ENCODE data around the gene OPN3.

DNA sequence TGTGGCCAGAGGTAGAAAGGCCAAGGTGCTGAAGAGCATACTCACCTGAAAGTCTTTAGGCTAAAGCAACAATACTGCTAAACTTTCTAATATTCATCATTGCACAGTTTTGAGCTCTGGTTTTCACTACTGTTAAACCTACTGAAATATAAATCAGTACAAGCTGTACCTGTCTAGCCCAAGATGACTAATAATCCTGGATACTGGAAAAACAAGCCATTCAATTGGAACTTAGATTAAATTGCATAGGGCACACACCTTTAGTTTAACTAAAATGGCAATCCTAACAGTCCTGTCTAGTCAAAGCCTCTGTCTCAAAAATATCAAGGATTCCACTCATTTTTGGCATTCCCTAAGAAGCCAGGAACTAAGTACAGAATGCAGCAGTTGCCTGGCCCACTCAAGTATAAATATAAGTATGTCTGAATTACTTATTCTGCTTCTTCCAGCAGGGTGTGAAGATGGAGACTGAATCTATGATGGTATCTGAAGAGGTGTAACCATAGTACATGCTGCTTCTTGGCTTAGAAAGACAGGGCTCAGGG, 3.1 kb downstream of the OPN3 start:
- TF ChIP-seq, protein P1, sequence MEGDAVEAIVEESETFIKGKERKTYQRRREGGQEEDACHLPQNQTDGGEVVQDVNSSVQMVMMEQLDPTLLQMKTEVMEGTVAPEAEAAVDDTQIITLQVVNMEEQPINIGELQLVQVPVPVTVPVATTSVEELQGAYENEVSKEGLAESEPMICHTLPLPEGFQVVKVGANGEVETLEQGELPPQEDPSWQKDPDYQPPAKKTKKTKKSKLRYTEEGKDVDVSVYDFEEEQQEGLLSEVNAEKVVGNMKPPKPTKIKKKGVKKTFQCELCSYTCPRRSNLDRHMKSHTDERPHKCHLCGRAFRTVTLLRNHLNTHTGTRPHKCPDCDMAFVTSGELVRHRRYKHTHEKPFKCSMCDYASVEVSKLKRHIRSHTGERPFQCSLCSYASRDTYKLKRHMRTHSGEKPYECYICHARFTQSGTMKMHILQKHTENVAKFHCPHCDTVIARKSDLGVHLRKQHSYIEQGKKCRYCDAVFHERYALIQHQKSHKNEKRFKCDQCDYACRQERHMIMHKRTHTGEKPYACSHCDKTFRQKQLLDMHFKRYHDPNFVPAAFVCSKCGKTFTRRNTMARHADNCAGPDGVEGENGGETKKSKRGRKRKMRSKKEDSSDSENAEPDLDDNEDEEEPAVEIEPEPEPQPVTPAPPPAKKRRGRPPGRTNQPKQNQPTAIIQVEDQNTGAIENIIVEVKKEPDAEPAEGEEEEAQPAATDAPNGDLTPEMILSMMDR (IDR thresholded peaks at IDR 0.05) = no peak
- no peak for TF ChIP-seq POLR2AphosphoS5 (IDR thresholded peaks at IDR 0.05)
- TF ChIP-seq POLR2A (IDR thresholded peaks at IDR 0.05) = no peak

All from breast epithelium (tissue), 3 donors.